Tibial nerve (tissue), 4 donors: Measurements from ENCODE around the gene ZNF618.

Experiments used
- EP300 ChIP-seq, 2 donors: sonication (generic); formaldehyde crosslinking; IDR thresholded peaks; one replicate each; pipeline ENCODE4 v1.6.1; 2017; ENCODE audit warnings: antibody characterized with exemption in 2 of 2, mild to moderate bottlenecking in 1 of 2
- POLR2A ChIP-seq, 2 donors: fragments of 450-650 bp; IDR thresholded peaks; one replicate each; pipeline ENCODE4 v1.6.1; 2017; ENCODE audit warnings: antibody characterized with exemption in 2 of 2, mild to moderate bottlenecking in 2 of 2, moderate library complexity in 2 of 2
- TF ChIP-seq, protein P1 (sequence below), 5 experiments: fragments of 200-600 bp in 3 of 5; fragments of 450-650 bp in 2 of 5; sonication (generic) in 3 of 5; IDR thresholded peaks; one replicate each; pipeline ENCODE4 v1.5.1; 2016 to 2019; ENCODE audit warnings: antibody characterized with exemption in 5 of 5, mild to moderate bottlenecking in 3 of 5, moderate library complexity in 2 of 5

DNA sequence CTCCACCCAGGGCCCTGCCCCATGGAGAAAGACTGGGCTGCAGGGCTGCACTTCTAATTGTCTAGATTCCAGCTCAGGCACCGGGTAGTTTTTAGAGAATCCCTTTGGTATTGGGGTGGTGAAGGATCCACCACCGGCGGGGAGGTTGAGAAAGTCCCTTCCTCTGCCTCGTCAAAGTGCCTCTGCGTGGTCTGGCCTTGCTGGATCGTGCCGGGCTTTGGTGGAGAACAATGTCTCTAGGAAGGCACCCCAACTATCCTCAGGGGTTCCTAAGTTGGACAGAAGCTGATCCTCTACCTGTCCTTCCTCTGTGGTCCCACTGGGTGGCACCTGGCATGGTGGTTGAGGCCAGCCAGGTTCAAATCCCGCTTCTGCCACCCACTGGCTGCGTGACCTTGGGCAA lies 209.3 kb downstream of the ZNF618 start:
- TF ChIP-seq, protein P1, sequence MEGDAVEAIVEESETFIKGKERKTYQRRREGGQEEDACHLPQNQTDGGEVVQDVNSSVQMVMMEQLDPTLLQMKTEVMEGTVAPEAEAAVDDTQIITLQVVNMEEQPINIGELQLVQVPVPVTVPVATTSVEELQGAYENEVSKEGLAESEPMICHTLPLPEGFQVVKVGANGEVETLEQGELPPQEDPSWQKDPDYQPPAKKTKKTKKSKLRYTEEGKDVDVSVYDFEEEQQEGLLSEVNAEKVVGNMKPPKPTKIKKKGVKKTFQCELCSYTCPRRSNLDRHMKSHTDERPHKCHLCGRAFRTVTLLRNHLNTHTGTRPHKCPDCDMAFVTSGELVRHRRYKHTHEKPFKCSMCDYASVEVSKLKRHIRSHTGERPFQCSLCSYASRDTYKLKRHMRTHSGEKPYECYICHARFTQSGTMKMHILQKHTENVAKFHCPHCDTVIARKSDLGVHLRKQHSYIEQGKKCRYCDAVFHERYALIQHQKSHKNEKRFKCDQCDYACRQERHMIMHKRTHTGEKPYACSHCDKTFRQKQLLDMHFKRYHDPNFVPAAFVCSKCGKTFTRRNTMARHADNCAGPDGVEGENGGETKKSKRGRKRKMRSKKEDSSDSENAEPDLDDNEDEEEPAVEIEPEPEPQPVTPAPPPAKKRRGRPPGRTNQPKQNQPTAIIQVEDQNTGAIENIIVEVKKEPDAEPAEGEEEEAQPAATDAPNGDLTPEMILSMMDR (IDR thresholded peaks at IDR 0.05), result no peak
- TF ChIP-seq EP300 (IDR thresholded peaks at IDR 0.05) (no peak), POLR2A (IDR thresholded peaks at IDR 0.05) (no peak)
